ENCODE results near the gene PERP.

The PERP gene

GRCh38 chr6:138155443-138155842, 48.2 kb upstream of the PERP start (continued):
- no peak for TF ChIP-seq TSHZ1 (tag by site-specific recombination; IDR thresholded peaks at IDR 0.05; ENCODE audit: borderline replicate concordance)

DNA sequence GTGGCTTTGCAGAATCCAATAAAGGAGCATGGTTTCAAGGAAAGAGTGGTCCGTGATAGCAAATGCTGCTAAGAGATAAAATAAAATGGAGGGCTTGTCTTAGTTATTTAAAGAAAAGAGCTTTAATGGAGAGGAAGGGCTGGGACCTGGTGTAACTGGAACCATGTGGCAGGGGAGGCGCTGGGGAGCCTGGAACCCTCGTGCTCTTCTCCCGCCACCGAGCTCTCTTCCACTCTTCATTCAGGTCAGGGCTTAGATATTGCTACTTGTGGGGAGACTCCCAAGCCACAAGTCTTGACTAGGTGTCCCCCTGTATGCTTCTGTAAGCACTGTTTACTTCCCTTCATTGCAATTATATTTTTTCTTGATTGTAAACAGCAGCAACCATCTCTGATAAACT, 39.3 kb upstream of the PERP start:
- CTCF ChIA-PET, result interaction anchor here (1.3 kb wide), 1 partner anchor 31 kb away, joined by 7 read pairs; no protein-coding TSS in a partner anchor
- Histone ChIP-seq H3K4me1 (ENCODE audit: control insufficient read depth, insufficient read depth, low read length) (no peaks in the 10 kb centered on the region), H3K4me3 (ENCODE audit: low read depth, low read length) (no peak overlapping the region), H3K27ac (ENCODE audit: extremely low read depth, low read depth, low read length) (no peak overlapping the region), H3K9me3 (ENCODE audit: control insufficient read depth, insufficient read depth, low read depth, low read length) (no peaks in the 10 kb centered on the region), H3K36me3 (ENCODE audit: control insufficient read depth in 2 of 2, insufficient read depth in 1 of 2, low read length in 2 of 2) (no peaks in the 10 kb centered on the region)
- TF ChIP-seq ZNF202 (tag by site-specific recombination; IDR thresholded peaks at IDR 0.05; ENCODE audit: borderline replicate concordance) (no peak), ZNF223 (tag by site-specific recombination; IDR thresholded peaks at IDR 0.05) (no peak), ZNF747 (tag by site-specific recombination; IDR thresholded peaks at IDR 0.05) (no peak), ZNF544 (tag by site-specific recombination; IDR thresholded peaks at IDR 0.05) (no peak), ZNF24 (tag by site-specific recombination; IDR thresholded peaks at IDR 0.05) (no peak), GLIS1 (tag by site-specific recombination; IDR thresholded peaks at IDR 0.05) (no peak), HOXC10 (CRISPR knock-in tag; IDR thresholded peaks at IDR 0.05) (no peak), GFI1B (tag by site-specific recombination; IDR thresholded peaks at IDR 0.05) (no peak), ZNF514 (tag by site-specific recombination; IDR thresholded peaks at IDR 0.05) (no peak), ZNF561 (tag by site-specific recombination; IDR thresholded peaks at IDR 0.05; ENCODE audit: borderline replicate concordance) (no peak), ZNF843 (tag by site-specific recombination; IDR thresholded peaks at IDR 0.05) (no peak)
- POLR2A ChIA-PET, result no interaction called here

DNA sequence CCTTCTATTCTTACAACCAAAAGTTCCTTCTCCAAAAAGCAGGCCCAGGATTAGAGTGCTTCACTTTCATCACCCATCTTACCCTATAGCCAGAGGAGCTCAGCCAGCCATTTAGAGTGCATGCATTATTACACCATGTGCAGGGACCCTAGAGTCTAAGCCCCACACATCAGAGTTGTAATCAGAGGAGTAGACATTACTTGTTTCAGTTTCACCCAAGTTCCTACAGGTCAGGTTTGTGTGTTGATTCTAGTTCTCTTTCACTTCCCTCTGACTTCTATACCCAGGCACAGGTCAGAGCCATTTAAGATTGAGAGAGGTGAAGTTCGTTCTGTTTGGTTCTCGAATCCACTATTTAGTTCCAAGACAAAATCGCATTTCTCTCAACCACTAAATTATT, 38.2 kb upstream of the PERP start:
- POLR2A ChIA-PET, result no interaction called here
- no peak overlapping the region for H3K4me3 ChIP-seq (ENCODE audit: low read depth, low read length)
- H3K9me3 ChIP-seq (ENCODE audit: control insufficient read depth, insufficient read depth, low read depth, low read length), result no peaks in the 10 kb centered on the region
- CTCF ChIA-PET, result interaction anchor here (0.6 to 1.3 kb wide), 3 partner anchors 30 to 1842 kb away, joined by 3 to 7 read pairs (median 3); no protein-coding TSS in a partner anchor
- no peaks in the 10 kb centered on the region for H3K36me3 ChIP-seq (ENCODE audit: control insufficient read depth in 2 of 2, insufficient read depth in 1 of 2, low read length in 2 of 2)
- no peak overlapping the region for H3K27ac ChIP-seq (ENCODE audit: extremely low read depth, low read depth, low read length)
- no peaks in the 10 kb centered on the region for H3K4me1 ChIP-seq (ENCODE audit: control insufficient read depth, insufficient read depth, low read length)
- no peak for TF ChIP-seq REST (tag by site-specific recombination; IDR thresholded peaks at IDR 0.05)
- TF ChIP-seq ZNF837 (tag by site-specific recombination; IDR thresholded peaks at IDR 0.05), result no peak
- TF ChIP-seq ZNF677 (tag by site-specific recombination; IDR thresholded peaks at IDR 0.05), result no peak
- no peak for TF ChIP-seq ZNF585B (tag by site-specific recombination; IDR thresholded peaks at IDR 0.05)
- TF ChIP-seq TCF7L2 (IDR thresholded peaks at IDR 0.05; ENCODE audit: borderline replicate concordance, low read depth, low read length), result no peak
- TF ChIP-seq, protein P1, sequence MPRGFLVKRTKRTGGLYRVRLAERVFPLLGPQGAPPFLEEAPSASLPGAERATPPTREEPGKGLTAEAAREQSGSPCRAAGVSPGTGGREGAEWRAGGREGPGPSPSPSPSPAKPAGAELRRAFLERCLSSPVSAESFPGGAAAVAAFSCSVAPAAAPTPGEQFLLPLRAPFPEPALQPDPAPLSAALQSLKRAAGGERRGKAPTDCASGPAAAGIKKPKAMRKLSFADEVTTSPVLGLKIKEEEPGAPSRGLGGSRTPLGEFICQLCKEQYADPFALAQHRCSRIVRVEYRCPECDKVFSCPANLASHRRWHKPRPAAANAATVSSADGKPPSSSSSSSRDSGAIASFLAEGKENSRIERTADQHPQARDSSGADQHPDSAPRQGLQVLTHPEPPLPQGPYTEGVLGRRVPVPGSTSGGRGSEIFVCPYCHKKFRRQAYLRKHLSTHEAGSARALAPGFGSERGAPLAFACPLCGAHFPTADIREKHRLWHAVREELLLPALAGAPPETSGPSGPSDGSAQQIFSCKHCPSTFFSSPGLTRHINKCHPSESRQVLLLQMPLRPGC (tag by site-specific recombination; IDR thresholded peaks at IDR 0.05), result no peak
- TF ChIP-seq HOXC10 (CRISPR knock-in tag; IDR thresholded peaks at IDR 0.05), result no peak
- TF ChIP-seq PRDM6 (tag by site-specific recombination; IDR thresholded peaks at IDR 0.05), result no peak
- no peak for TF ChIP-seq ZNF704 (tag by site-specific recombination; IDR thresholded peaks at IDR 0.05)
- no peak for TF ChIP-seq SCRT2 (tag by site-specific recombination; IDR thresholded peaks at IDR 0.05)

Data from HEK293 (cell line).